ENCODE measurements around the gene IGSF21.

DNA sequence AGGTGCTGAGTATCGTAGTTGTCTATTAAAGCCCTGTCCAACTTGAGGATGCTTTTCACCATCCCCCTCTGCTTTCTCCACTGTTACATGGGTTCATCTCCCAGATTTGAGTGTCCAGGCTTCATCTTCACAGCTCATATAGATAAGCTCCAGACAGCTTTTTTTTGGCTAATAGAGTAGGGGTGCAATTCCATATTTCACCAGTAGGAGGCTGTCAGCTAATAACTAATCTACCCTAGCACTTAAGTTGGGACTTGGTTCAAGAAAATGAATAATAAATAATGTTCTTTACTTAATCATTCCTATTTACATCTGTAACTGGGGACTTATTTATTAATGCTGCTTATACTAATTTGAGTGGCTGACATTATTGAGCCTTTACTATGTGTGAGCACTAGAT is 124.5 kb downstream of the IGSF21 start:
- TF ChIP-seq CTCF (IDR thresholded peaks at IDR 0.05), result no peak
- TF ChIP-seq POLR2A (IDR thresholded peaks at IDR 0.05), result no peak
- no peak for TF ChIP-seq EP300 (IDR thresholded peaks at IDR 0.05)
- TF ChIP-seq POLR2AphosphoS5 (IDR thresholded peaks at IDR 0.05), result no peak

Measured in gastroesophageal sphincter (tissue), 3 donors.